ENCODE measurements around the gene PHLPP1.

The PHLPP1 gene

GRCh38 chr18:62771494-62772270 is 56.3 kb downstream of the PHLPP1 start:
- no peak for DNase-seq

DNA sequence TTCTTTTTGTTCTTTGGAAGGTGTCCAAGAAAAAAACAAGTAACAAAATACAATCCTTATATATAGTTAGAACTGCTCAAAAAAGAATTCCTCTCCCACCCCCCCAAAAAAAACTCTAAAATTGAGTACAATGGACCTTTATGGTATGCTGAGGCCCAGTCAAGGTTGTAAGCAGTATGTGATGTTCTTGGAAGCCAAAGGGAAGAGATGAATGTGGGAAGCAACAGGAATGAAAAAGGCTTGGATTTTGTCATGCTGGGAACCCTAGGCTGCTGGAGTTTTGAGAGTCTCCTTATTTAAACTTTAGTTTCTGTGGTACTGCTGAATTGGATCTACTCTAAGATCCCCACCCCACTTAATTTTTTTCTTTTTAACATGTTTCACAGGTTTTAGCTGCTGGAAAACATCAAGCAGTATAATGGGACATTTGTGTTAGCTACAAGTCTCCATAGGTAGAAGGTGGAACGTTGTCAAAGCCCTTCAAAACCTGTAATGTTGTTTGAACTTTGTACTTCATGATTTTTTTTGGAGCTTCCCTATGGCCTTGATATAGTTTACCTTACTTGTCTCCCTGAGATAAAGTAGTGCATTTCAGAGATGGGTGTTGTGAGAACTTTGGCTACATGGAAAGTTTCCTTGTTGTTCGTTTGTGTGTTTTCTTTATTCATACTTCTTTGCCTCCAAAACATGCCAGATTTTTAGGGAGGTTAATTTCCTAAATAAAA is 57.7 kb downstream of the PHLPP1 start:
- DNase-seq: no peak

GRCh38 chr18:62773691-62774090 is 58.4 kb downstream of the PHLPP1 start:
- DNase-seq: no peak

DNA sequence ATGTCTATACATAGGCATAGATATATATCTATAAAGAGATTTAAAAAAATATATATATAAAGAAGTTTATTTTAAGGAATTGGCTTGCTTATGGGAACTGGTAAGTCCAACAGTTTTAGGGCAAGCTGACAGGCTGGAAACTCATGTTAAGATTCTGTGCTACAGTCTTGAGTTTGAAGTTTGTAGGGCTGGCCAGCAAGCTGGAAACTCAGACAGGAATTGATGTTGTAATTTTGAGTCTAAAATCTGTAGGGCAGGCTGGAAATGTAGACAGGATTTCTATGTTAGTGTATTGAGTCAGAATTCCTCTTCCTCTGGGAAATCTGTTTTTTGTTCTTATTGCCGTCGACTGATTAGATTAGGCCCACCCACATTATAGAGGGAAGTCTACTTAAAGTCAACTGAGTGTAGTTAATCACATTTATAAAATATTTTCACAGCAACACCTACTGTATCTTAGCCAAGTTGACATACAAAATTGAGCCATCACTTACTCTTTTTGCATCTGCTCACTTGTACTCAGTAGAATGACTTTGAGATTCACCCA is 60.8 kb downstream of the PHLPP1 start:
- DNase-seq: no peak

DNA sequence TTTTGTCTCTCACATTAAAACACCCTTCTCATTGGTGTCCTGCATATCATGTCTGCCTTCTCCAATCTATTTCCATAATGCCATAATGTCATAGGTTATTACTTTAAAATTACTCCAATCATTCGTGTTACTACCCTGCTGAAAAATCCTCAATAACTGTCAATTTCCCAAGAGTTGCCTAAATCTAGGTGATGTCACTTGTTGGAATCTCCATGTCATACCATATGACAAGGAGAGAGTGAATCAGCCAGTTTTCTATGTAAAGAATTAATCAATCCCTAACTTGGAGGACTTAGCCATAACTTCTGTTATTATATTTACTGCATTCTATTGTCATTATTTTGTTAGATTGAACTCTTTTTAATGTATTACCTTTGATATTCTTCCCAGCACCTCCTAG is 62.5 kb downstream of the PHLPP1 start:
- DNase-seq: no peak

GRCh38 chr18:62778976-62779869 is 63.9 kb downstream of the PHLPP1 start:
- no peak for DNase-seq

DNA sequence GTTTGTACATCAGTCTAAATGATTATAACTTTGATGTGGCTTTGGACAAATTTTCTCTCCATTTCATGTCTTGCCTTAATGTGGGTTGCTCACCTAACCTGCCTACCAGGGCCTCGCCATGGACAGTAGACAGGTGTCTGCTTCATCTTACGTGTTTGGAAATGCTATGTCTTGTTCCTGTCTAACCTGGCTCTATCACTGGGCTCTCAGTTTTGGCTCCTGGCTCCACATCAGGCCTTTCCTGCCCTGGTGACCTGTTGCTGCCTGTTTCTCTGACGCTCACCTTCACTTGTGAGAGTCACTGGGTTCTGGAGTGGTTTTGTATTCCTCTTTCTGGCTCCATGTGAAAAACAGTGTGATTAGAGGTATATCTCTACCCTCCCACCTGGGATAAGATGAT is 65.9 kb downstream of the PHLPP1 start:
- no peak for DNase-seq

DNA sequence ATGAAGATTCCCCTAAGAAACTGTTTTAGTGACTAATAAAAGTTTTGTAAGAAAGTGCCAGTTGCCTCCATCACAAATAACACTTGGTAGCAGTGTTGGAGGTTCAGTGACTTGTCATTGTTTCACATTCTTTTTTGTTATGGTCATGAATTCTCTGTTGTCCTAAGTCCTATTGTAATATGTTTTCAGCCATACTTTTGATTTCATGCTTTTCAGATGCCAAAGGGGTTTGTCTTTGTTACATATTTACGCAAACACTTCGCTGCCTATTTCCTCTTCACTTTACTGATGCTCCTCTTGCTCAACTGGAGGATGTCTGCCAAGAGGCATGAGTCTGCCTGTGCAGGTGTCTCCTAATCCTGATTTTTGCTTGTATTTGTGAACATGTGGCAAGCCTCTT is 66.6 kb downstream of the PHLPP1 start:
- DNase-seq: no peak

- DNase-seq: no peak
Observed at GRCh38 chr18:62784338-62784965, 69.1 kb downstream of the PHLPP1 start.

- DNase-seq: peak in 40 of 56 donors; percentile 1 to 81 (median 38)
Observed at GRCh38 chr18:62784966-62785413, 69.6 kb downstream of the PHLPP1 start.

GRCh38 chr18:62786689-62787088 is 71.3 kb downstream of the PHLPP1 start:
- no peak for DNase-seq

DNA sequence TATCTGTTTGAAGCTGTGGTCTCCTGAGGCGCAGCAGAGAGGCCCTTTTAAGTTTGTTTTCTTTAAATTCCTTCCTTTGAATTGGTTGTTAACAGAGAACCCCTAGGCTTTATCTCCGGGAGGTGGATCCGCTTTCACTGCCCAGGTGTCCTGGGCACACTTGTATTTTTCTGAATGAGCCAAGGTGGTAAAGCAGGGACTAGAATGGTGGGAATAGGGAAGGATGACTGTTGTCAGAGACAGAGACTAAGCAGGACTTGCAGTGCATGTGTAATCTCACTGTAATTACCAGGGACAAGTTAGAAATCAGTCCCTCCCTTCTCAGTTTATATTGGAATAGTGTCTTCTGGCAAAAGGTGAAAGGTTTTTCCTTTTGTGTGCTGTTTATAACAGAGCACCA is 72.8 kb downstream of the PHLPP1 start:
- no peak for DNase-seq

- DNase-seq: no peak
Observed at GRCh38 chr18:62788876-62789275, 73.5 kb downstream of the PHLPP1 start.

DNA sequence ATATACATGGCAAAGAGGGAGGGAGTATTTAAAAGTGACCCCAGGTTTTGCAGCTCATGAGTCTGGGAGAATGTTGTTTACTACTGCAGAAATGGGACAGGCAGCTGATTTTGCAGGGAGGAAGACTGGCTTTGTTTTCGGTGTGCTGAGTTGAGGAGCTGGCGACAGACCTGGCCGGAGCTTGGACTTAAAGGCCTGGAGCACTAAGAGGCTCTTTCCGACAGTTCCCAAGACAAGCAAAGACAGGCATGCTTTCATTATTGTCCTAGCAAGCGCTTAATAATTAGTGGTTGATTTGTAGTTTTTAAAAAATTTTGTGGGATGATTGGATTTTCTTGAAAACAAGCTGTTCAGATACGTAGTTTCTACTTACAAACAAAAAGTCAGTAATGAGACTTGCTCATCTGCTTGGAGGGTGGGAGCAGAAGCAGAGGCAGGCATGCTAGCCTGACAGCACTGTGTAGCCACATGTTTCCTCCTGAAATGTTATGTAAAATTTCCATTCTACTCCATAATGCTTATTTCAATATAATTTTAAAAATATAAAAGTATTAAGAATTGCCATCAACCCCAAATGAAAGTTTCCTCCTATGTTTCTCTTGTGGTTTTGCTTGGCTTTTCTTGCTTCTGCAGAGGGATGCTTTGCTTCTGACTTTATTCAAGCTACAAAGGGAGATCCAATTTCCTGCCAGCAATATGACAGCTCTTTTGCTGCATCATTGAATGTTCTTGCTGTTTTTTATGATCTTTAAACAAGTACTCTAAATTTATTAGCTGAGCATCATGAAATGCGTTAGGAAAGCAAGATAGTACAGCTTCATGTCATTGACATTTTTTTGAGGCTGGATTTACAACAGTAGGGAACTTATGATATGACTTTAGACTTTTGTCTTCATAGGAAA is 75.8 kb downstream of the PHLPP1 start:
- peak in 17 of 56 donors; percentile 5 to 58 (median 28) for DNase-seq

GRCh38 chr18:62792016-62792415 is 76.7 kb downstream of the PHLPP1 start:
- no peak for DNase-seq

- DNase-seq: no peak
Observed at GRCh38 chr18:62795813-62796212, 80.5 kb downstream of the PHLPP1 start.

DNA sequence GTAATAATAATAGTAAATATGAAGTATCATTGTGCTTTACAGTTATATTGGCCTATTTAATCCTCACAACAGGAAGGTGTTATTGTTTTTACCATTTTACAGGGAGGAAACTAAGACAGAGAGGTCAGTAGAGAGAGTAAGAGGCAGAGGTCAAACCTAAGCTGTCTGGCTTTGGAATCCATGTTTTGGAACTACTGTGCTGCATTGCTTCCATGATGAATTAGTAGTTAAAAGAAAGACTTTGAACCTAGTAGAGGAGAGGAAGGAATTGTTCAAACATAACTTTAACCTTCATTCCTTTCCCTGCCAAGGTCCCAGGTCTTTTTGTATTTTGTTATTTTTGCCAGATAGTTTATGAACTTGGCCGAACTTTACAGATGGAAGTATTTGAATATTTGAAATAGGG is 80.9 kb downstream of the PHLPP1 start:
- no peak for DNase-seq

GRCh38 chr18:62797329-62797728 is 82.0 kb downstream of the PHLPP1 start:
- DNase-seq: no peak

GRCh38 chr18:62799977-62800376 is 84.6 kb downstream of the PHLPP1 start:
- no peak for DNase-seq

GRCh38 chr18:62802523-62802922 is 87.2 kb downstream of the PHLPP1 start:
- no peak for DNase-seq

All from nucleus accumbens (tissue), 56 donors.